GM12872 (cell line): ENCODE results near the gene TPK1.

ENCODE experiments used
- CTCF ChIP-seq: IDR thresholded peaks from 3 replicates; pipeline ENCODE4 v1.5.1; 2011; ENCODE audit warnings: low read depth, mild to moderate bottlenecking, low read length, moderate library complexity; ENCODE audit not compliant: insufficient read depth

The TPK1 gene

GRCh38 chr7:144546782-144547181 is 289.1 kb downstream of the TPK1 start:
- TF ChIP-seq CTCF = no peak

- no peak for TF ChIP-seq CTCF
These were observed 290.5 kb downstream of the TPK1 start for GRCh38 chr7:144545330-144545729.

- no peak for TF ChIP-seq CTCF
These were observed 301.0 kb downstream of the TPK1 start for GRCh38 chr7:144534655-144535395.

- TF ChIP-seq CTCF = no peak
These were observed 301.7 kb downstream of the TPK1 start for GRCh38 chr7:144534196-144534595.

- no peak for TF ChIP-seq CTCF
These were observed 304.7 kb downstream of the TPK1 start for GRCh38 chr7:144531181-144531580.

- TF ChIP-seq CTCF = no peak
These were observed 306.5 kb downstream of the TPK1 start for GRCh38 chr7:144529269-144529926.

- no peak for TF ChIP-seq CTCF
These were observed 307.3 kb downstream of the TPK1 start for GRCh38 chr7:144528536-144529045.
